IPS-20b (cell line): Measurements from ENCODE around the gene PTPRE.

Source experiments
- H3K27ac ChIP-seq: one replicate; pipeline ENCODE4 v1.5.1; 2013; ENCODE audit warnings: low read length
- H3K27me3 ChIP-seq: 2 replicates; pipeline ENCODE4 v1.6.1; 2013; ENCODE audit warnings: mild to moderate bottlenecking, low read length, inconsistent platforms; ENCODE audit not compliant: insufficient read depth
- H3K36me3 ChIP-seq: 2 replicates; pipeline ENCODE4 v1.6.1; 2013; ENCODE audit warnings: low read depth, mild to moderate bottlenecking, inconsistent platforms, low read length, moderate library complexity; ENCODE audit not compliant: insufficient read depth
- H3K4me1 ChIP-seq: 2 replicates; pipeline ENCODE4 v1.6.1; 2013; ENCODE audit warnings: mild to moderate bottlenecking, control low read depth, inconsistent platforms, low read length, moderate library complexity; ENCODE audit not compliant: insufficient read depth
- H3K4me3 ChIP-seq: 2 replicates; pipeline ENCODE4 v1.5.1; 2013; ENCODE audit warnings: mild to moderate bottlenecking, low read length, inconsistent platforms
- H3K9ac ChIP-seq: 2 replicates; pipeline ENCODE4 v1.6.1; 2013; ENCODE audit warnings: low read depth, mild to moderate bottlenecking, inconsistent platforms, low read length, moderate library complexity
- H3K9me3 ChIP-seq: 2 replicates; pipeline ENCODE4 v1.6.1; 2013; ENCODE audit warnings: mild to moderate bottlenecking, low read depth, low read length, inconsistent platforms; ENCODE audit not compliant: insufficient read depth

PTPRE gene

DNA sequence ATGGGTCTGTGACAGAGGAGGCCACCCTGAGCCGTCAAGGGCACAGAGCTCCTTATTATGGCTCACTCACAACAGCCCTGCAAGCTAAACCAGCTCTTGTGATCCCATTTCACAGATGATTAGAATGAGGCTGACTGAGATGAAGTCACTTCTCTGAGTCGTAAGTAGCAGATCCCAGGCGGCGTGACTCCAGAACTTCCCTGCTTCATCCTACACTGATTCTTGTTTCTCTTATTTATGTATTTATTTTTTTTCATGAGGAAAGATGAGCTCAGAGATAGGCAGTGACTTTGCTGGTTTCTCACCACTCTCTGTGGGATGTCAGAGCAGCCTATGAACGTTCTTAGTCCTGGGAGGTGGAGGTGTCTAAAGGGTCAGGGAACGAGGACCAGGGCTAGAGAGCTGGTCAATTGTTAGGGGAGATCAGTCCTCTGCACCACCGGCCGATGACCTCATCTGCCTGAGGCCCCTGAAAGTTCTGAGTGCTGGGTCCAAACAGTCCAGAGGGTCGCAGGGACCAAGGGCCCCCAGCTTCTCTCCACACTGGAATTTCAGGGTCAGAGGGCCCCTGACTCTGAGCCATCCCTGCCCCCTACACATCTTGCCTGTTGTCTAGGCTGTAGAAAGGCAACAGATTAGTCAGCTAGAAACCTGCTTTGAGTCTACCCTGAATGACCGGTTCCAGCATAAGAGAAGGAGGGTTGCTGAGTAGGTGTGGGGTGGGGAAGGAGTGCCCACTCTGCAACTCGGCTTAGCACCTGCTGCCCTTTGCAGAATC, 32.0 kb upstream of the PTPRE start:
- no peak overlapping the region for H3K27ac ChIP-seq
- no peaks in the 10 kb centered on the region for H3K4me1 ChIP-seq
- no peak overlapping the region for H3K4me3 ChIP-seq
- no peaks in the 10 kb centered on the region for H3K36me3 ChIP-seq
- H3K27me3 ChIP-seq, result no peaks in the 10 kb centered on the region
- H3K9ac ChIP-seq, result no peak overlapping the region
- H3K9me3 ChIP-seq, result peaks cover under 1% of the 10 kb centered on the region; the same call in 1 of the 2 replicates

- H3K36me3 ChIP-seq, result no peaks in the 10 kb centered on the region
- H3K9me3 ChIP-seq, result no peaks in the 10 kb centered on the region
- H3K9ac ChIP-seq, result no peak overlapping the region
- H3K4me3 ChIP-seq, result no peak overlapping the region
- no peaks in the 10 kb centered on the region for H3K27me3 ChIP-seq
- no peak overlapping the region for H3K27ac ChIP-seq
- H3K4me1 ChIP-seq, result no peaks in the 10 kb centered on the region
These were observed 31.5 kb upstream of the PTPRE start for GRCh38 chr10:127875449-127875765.

- no peak overlapping the region for H3K27ac ChIP-seq
- no peaks in the 10 kb centered on the region for H3K27me3 ChIP-seq
- no peaks in the 10 kb centered on the region for H3K4me1 ChIP-seq
- H3K9me3 ChIP-seq, result no peaks in the 10 kb centered on the region
- no peak overlapping the region for H3K4me3 ChIP-seq
- H3K9ac ChIP-seq, result no peak overlapping the region
- H3K36me3 ChIP-seq, result no peaks in the 10 kb centered on the region
These were observed 31.0 kb upstream of the PTPRE start for GRCh38 chr10:127875916-127876315.

DNA sequence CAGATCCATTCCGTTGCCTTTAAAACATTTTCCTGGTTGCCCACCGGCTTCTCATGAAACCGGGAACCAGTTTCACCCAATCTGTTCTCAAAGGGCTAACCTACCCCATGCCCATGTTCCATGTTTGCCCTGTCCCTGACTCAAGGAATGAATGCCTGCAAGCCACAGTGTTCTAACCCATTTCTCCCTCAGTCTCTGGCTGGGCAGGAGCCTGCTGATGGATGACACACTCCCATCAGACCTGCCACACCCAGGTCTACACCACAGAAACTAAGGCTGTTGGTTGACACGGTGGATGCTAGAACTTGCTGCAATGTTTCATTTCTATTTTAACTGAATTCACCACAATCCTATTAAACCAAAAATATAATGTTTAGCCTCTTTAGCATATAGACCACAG, 29.8 kb upstream of the PTPRE start:
- H3K27me3 ChIP-seq, result no peaks in the 10 kb centered on the region
- H3K9me3 ChIP-seq, result no peaks in the 10 kb centered on the region
- no peak overlapping the region for H3K4me3 ChIP-seq
- no peak overlapping the region for H3K9ac ChIP-seq
- H3K4me1 ChIP-seq, result no peaks in the 10 kb centered on the region
- no peak overlapping the region for H3K27ac ChIP-seq
- H3K36me3 ChIP-seq, result no peaks in the 10 kb centered on the region

DNA sequence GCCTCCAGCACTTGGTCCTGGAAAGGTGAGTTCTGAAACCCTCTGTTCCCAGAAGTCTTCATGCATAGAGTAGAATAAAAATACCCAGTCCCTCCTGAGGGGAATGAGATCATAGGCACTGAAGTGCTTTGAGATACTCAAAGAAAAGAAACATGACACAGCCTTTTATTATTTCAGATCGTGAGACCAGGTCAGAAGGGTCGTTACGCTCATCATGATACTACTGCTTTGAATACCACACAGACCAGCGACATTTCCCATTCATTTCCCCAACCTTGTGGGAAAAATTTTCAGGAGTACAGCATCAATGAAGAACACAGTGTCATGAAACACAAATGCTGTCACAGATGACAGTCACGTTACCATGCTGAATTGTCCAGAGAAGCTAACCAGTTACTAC, 29.2 kb upstream of the PTPRE start:
- Histone ChIP-seq H3K4me1 (no peaks in the 10 kb centered on the region), H3K27ac (no peak overlapping the region), H3K4me3 (no peak overlapping the region), H3K27me3 (no peaks in the 10 kb centered on the region), H3K9ac (no peak overlapping the region), H3K36me3 (no peaks in the 10 kb centered on the region), H3K9me3 (no peaks in the 10 kb centered on the region)

DNA sequence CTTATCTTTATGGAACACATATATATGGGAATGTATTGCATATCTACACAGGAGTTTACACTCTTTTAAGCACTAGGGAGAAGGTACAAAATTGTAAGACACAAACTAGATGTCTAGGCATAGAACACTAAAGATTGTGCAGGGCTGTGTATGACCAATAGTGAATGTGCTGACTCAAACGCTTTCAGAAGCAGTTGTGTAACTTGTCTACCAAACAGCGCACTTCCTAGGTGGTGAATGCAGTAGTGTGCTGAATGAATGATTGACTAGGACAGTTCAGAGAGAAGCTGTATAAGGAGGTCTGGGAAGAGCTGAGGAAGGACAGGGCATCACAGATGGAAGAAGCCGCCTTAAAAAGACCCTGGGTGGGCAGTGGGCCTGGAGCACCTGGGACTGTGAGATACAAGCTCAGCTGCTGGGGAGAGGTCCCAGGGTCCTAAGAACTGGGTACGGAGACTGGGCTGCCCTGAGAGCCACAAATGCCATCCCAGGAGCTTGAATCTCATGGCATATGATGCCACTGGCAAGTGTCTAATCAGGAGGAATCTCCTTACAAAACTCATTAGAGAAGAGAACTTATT, 28.3 kb upstream of the PTPRE start:
- Histone ChIP-seq H3K27me3 (no peaks in the 10 kb centered on the region), H3K4me1 (no peaks in the 10 kb centered on the region), H3K9ac (no peak overlapping the region), H3K36me3 (no peaks in the 10 kb centered on the region), H3K4me3 (no peak overlapping the region), H3K9me3 (no peaks in the 10 kb centered on the region), H3K27ac (no peak overlapping the region)

DNA sequence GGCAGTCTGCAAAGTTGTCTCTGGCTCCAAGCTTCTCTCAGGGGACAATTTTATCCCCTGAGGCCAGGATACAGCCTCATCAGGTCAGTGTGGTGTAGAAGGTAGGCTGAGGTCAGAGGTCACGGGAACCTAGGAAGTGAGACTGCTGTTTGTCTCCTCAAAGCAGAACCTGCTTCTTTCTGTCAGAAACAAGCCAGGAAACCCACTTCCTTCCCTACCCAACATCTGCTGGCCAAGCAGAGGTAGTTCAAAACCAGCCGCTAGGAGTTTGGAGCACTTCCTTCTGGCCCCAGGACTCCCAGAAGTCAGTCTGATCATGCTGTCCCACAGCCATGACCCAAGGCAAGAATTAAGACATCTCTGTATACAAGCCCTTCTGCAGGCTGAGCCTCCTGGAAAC, 26.3 kb upstream of the PTPRE start:
- Histone ChIP-seq H3K9me3 (no peaks in the 10 kb centered on the region), H3K4me1 (no peaks in the 10 kb centered on the region), H3K27me3 (no peaks in the 10 kb centered on the region), H3K27ac (no peak overlapping the region), H3K36me3 (no peaks in the 10 kb centered on the region), H3K9ac (no peak overlapping the region), H3K4me3 (no peak overlapping the region)

DNA sequence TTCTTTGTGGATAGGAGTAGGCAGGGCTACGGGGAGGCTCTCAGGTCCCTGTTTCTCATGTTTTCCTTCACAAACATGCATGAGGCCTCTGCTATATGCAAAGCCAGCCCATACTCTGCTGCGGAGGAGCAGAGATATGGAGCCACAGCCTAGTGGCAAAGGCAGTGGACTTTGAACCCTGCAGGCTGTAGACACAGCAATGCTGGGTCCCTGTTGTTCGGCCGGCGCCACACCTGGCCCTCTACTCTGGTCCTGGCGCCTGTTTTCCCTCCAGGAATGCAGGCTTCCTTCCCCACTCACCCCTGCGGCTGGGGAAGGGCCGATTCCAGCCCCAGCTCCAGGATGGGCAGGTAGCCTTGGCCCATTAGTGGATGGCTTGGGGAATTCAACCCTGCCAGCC, 25.6 kb upstream of the PTPRE start:
- H3K9ac ChIP-seq, result no peak overlapping the region

DNA sequence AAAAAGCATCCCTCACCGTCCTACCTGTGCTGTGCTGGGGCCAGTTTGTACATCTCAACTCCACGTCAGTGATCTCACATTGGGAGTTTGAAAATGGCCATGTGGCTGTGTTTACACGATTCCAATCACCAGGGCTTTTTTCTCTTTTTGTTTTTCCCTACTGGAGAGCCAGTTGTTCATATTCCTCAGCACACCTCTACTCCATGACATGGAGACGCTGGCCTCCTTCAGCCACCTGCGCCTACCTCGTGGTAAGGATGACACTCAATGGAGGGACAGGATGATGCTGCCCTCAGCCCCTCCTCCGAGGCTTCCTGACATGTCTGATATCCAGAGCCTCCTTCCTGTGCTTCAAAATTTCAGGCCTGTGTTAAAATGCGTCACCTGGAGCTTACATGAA, 24.5 kb upstream of the PTPRE start:
- H3K4me3 ChIP-seq, result no peak overlapping the region
- no peaks in the 10 kb centered on the region for H3K27me3 ChIP-seq
- no peaks in the 10 kb centered on the region for H3K4me1 ChIP-seq
- no peaks in the 10 kb centered on the region for H3K36me3 ChIP-seq
- no peak overlapping the region for H3K9ac ChIP-seq
- H3K9me3 ChIP-seq, result no peaks in the 10 kb centered on the region
- no peak overlapping the region for H3K27ac ChIP-seq

More for the DNA sequence above, 25.6 kb upstream of the PTPRE start:
- Histone ChIP-seq H3K4me1 (no peaks in the 10 kb centered on the region), H3K36me3 (no peaks in the 10 kb centered on the region), H3K4me3 (no peak overlapping the region), H3K27ac (no peak overlapping the region), H3K27me3 (no peaks in the 10 kb centered on the region), H3K9me3 (no peaks in the 10 kb centered on the region)

GRCh38 chr10:127882801-127883459, 24.0 kb upstream of the PTPRE start:
- Histone ChIP-seq H3K36me3 (no peaks in the 10 kb centered on the region), H3K9ac (no peak overlapping the region), H3K27ac (no peak overlapping the region), H3K27me3 (no peaks in the 10 kb centered on the region), H3K4me1 (no peaks in the 10 kb centered on the region), H3K9me3 (no peaks in the 10 kb centered on the region), H3K4me3 (no peak overlapping the region)

- Histone ChIP-seq H3K4me3 (no peak overlapping the region), H3K9me3 (no peaks in the 10 kb centered on the region), H3K4me1 (no peaks in the 10 kb centered on the region), H3K27me3 (no peaks in the 10 kb centered on the region), H3K36me3 (no peaks in the 10 kb centered on the region), H3K9ac (no peak overlapping the region), H3K27ac (no peak overlapping the region)
These were observed 23.4 kb upstream of the PTPRE start for GRCh38 chr10:127883516-127883915.

GRCh38 chr10:127884501-127884900, 22.4 kb upstream of the PTPRE start:
- no peaks in the 10 kb centered on the region for H3K9me3 ChIP-seq
- no peaks in the 10 kb centered on the region for H3K4me1 ChIP-seq
- H3K4me3 ChIP-seq, result no peak overlapping the region
- H3K27me3 ChIP-seq, result no peaks in the 10 kb centered on the region
- no peak overlapping the region for H3K9ac ChIP-seq
- no peak overlapping the region for H3K27ac ChIP-seq
- no peaks in the 10 kb centered on the region for H3K36me3 ChIP-seq
